Measurements from ENCODE around the gene HNRNPF. TPM values are rescaled to one million over a fixed set of nuclear protein-coding genes. Genes with fewer than 3 reads are reported as not detected.

Gene HNRNPF
- total RNA-seq, 1 experiment from 2014 or later: 423 TPM

GRCh38 chr10:43352951-43353350 is 56.0 kb downstream of the HNRNPF start:
- intact Hi-C loops (cut with micrococcal nuclease; ENCODE audit: unreplicated experiment): no loop called here
- Mint-ChIP-seq H3K4me3 (ENCODE audit: unreplicated experiment) (no peak overlapping the region), H3K27ac (ENCODE audit: unreplicated experiment) (no peak overlapping the region), H3K36me3 (ENCODE audit: insufficient read depth, unreplicated experiment) (no peaks in the 10 kb centered on the region), H3K4me1 (ENCODE audit: low read depth, unreplicated experiment) (peaks cover 19% of the 10 kb centered on the region), H3K9me3 (ENCODE audit: unreplicated experiment) (no peaks in the 10 kb centered on the region), H3K27me3 (ENCODE audit: insufficient read depth, unreplicated experiment) (no peaks in the 10 kb centered on the region)
- Histone ChIP-seq H3K4me1 (peaks cover 23% of the 10 kb centered on the region), H3K4me3 (ENCODE audit: low read depth, low read length) (no peak overlapping the region), H3K36me3 (ENCODE audit: control insufficient read depth, insufficient read depth, low read length) (no peaks in the 10 kb centered on the region), H3K27me3 (replicated peaks; ENCODE audit: control insufficient read depth, insufficient read depth, low read length) (no peaks in the 10 kb centered on the region), H3K9me3 (no peaks in the 10 kb centered on the region)
- POLR2A ChIA-PET: no interaction called here
- DNase-seq: no peak
- no TSS peak for BruUV-seq (replicated peaks)
- no peak for TF ChIP-seq CTCF (IDR thresholded peaks at IDR 0.05; ENCODE audit: insufficient read depth in 1 of 2, low read depth in 1 of 2, low read length in 1 of 2, severe bottlenecking in 1 of 2, unreplicated experiment in 1 of 2)
- CTCF ChIA-PET: interaction anchor here (0.5 to 1.1 kb wide), 2 partner anchors 60 to 116 kb away, joined by 4 to 9 read pairs; no protein-coding TSS in a partner anchor

- CTCF ChIA-PET: interaction anchor here (0.6 kb wide), 2 partner anchors 58 to 87 kb away, joined by 4 read pairs; no protein-coding TSS in a partner anchor
- intact Hi-C loops (cut with micrococcal nuclease; ENCODE audit: unreplicated experiment): no loop called here
- BruUV-seq (replicated peaks): no TSS peak
These were observed 57.7 kb downstream of the HNRNPF start for GRCh38 chr10:43351301-43351700.

GRCh38 chr10:43350686-43351085 is 58.3 kb downstream of the HNRNPF start:
- H3K27me3 ChIP-seq (replicated peaks; ENCODE audit: control insufficient read depth, insufficient read depth, low read length): no peaks in the 10 kb centered on the region
- Mint-ChIP-seq H3K36me3 (ENCODE audit: insufficient read depth, unreplicated experiment) (no peaks in the 10 kb centered on the region), H3K27me3 (ENCODE audit: insufficient read depth, unreplicated experiment) (no peaks in the 10 kb centered on the region), H3K9me3 (ENCODE audit: unreplicated experiment) (no peaks in the 10 kb centered on the region), H3K27ac (ENCODE audit: unreplicated experiment) (no peak overlapping the region), H3K4me3 (ENCODE audit: unreplicated experiment) (no peak overlapping the region), H3K4me1 (ENCODE audit: low read depth, unreplicated experiment) (peaks cover 19% of the 10 kb centered on the region)
- intact Hi-C loops (cut with micrococcal nuclease; ENCODE audit: unreplicated experiment): no loop called here
- no peak for DNase-seq
- no peak overlapping the region for H3K4me3 ChIP-seq (ENCODE audit: low read depth, low read length)
- CTCF ChIA-PET: interaction anchor here (0.6 kb wide), 2 partner anchors 59 to 86 kb away, joined by 4 read pairs; no protein-coding TSS in a partner anchor
- H3K4me1 ChIP-seq: peaks cover 19% of the 10 kb centered on the region
- H3K36me3 ChIP-seq (ENCODE audit: control insufficient read depth, insufficient read depth, low read length): no peaks in the 10 kb centered on the region
- H3K9me3 ChIP-seq: no peaks in the 10 kb centered on the region
- POLR2A ChIA-PET: no interaction called here
- BruUV-seq (replicated peaks): no TSS peak
- TF ChIP-seq CTCF (IDR thresholded peaks at IDR 0.05; ENCODE audit: insufficient read depth in 1 of 2, low read depth in 1 of 2, low read length in 1 of 2, severe bottlenecking in 1 of 2, unreplicated experiment in 1 of 2): no peak

More at GRCh38 chr10:43351301-43351700, 57.7 kb downstream of the HNRNPF start:
- Histone ChIP-seq H3K4me3 (ENCODE audit: low read depth, low read length) (no peak overlapping the region), H3K4me1 (peaks cover 25% of the 10 kb centered on the region), H3K27me3 (replicated peaks; ENCODE audit: control insufficient read depth, insufficient read depth, low read length) (no peaks in the 10 kb centered on the region), H3K36me3 (ENCODE audit: control insufficient read depth, insufficient read depth, low read length) (no peaks in the 10 kb centered on the region), H3K9me3 (no peaks in the 10 kb centered on the region)
- Mint-ChIP-seq H3K27me3 (ENCODE audit: insufficient read depth, unreplicated experiment) (no peaks in the 10 kb centered on the region), H3K9me3 (ENCODE audit: unreplicated experiment) (no peaks in the 10 kb centered on the region), H3K36me3 (ENCODE audit: insufficient read depth, unreplicated experiment) (no peaks in the 10 kb centered on the region), H3K27ac (ENCODE audit: unreplicated experiment) (no peak overlapping the region), H3K4me1 (ENCODE audit: low read depth, unreplicated experiment) (peaks cover 19% of the 10 kb centered on the region), H3K4me3 (ENCODE audit: unreplicated experiment) (no peak overlapping the region)
- DNase-seq: no peak
- POLR2A ChIA-PET: no interaction called here
- no peak for TF ChIP-seq CTCF (IDR thresholded peaks at IDR 0.05; ENCODE audit: insufficient read depth in 1 of 2, low read depth in 1 of 2, low read length in 1 of 2, severe bottlenecking in 1 of 2, unreplicated experiment in 1 of 2)
